GM18526 (cell line): ENCODE data around the gene HSPB1.
A peak's percentile ranks its signal among the peaks of the same experiment; 100 is the strongest.

Source experiments
- POLR2A ChIP-seq: IDR thresholded peaks from 3 replicates; pipeline ENCODE4 v1.6.1; 2011; ENCODE audit not compliant: insufficient read length; ENCODE audit errors: extremely low read depth

HSPB1 gene

DNA sequence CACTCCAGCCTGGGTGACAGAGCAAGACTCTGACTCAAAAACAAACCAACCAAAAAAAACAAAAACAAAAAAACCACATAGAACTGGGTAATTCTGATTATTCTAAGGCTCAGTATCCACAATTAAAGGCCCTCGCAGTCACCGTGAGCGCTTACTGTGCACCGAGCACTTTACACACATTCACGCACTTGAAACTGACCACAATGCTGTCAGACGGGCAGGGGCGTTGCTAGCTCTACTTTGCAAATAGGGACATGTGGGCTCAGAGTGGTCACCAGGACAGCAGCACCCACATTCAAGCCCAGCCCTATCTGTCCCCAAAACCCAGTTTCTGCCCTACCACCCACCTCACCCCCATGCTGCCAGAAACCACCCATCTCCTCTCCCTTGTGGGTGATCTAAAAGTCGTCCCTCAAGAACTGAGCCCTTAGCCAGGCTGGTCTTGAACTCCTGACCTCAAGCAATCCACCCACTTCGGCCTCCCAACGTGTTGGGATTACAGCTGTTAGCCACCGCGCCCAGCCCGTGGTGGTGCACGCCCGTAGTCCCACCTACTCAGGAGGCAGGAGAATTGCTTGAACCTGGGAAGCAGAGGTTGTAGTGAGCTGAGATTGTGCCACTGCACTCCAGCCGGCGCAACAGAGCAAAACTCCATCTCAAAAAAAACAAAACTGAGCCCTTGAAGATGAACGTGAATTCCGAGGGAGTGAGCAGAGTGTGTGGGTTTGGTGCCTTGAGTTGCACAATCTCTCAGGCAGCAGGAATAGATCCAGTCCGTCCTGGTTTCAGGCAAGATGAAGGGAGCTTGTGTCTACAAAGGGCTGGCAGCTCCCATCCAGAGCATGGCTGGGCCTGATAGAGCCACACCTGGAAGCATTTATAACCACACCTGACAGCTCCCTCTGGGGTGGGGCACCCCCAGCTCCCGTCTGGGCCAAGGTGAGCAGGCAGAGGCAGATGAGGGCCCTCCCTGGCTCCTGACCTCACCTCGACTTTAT lies 5.4 kb upstream of the HSPB1 start:
- no peak for TF ChIP-seq POLR2A

DNA sequence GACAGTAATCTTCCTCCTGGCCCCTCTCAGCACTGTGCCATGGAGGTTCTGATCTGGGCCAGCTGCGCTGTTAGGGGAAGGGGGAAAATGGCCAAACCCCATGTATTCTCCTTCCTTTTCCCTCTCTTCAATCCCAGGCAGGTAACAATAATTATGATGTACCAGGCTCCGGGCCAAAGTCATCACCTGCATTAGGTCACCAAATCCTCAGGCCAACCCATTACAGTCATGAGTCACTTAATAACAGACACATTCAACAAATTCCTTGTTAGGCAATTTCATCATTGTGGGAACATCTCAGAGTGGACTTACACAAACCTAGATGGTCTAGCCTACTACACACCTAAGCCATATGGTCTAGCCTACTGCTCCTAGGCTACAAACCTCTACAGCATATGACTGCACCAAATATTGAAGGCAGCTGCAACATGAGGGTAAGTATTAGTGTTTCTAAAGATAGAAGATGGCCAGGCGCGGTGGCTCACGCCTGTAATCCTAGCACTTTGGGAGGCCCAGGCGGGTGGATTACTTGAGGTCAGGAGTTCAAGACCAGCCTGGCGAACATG lies 2.2 kb upstream of the HSPB1 start:
- no peak for TF ChIP-seq POLR2A

DNA sequence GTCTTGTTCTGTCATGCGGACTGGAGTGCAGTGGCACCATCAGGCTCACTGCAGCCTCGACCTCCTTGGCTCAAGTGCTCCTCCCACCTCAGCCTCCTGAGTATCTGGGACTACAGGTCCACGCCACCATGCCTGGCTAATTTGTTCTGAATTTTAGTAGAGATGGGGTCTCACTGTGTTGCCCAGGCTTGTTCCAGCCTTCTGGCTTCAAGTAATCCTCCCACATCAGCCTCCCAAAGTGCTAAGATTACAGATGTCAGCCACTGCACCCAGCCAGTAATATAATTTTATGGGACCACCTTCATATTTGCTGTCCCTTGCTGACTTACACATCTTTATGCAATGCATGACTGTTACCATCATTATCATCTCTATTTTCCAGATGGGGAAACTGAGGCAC lies 1.5 kb upstream of the HSPB1 start:
- TF ChIP-seq POLR2A, result no peak

DNA sequence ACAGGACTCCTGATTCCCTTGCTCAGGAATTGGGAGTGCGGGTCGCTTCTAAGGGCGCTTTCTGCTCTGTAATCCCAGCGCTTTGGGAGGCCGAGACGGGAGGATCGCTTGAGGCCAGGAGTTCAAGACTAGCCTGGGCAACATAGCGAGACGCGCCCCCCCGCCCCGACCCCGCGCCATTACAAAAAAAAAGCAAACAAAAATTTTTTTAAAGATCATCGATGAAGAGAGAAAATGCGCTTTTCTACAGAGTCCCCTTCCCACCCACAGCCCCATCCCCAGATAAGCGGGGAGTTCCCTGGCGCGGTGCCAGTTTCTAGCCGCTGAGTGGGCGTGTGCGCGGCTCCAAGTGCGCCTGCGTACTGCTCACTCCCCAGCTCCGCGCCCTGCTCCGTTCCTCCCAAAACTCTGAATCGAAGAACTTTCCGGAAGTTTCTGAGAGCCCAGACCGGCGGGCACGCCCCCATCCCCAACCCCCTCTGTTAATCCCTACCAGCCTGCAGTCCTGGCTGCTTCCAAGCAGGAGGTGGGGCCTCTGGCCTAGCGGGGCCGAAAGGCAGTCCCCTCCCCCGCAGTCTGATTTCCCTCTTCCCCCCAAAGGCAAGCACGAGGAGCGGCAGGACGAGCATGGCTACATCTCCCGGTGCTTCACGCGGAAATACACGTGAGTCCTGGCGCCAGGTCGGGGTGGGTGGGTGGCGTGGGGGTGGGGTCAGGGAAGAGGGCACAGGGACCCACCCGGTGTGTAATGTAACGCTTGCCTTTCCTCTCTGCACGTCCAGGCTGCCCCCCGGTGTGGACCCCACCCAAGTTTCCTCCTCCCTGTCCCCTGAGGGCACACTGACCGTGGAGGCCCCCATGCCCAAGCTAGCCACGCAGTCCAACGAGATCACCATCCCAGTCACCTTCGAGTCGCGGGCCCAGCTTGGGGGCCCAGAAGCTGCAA lies 1.0 kb downstream of the HSPB1 start:
- TF ChIP-seq POLR2A, result peak; percentile 20

DNA sequence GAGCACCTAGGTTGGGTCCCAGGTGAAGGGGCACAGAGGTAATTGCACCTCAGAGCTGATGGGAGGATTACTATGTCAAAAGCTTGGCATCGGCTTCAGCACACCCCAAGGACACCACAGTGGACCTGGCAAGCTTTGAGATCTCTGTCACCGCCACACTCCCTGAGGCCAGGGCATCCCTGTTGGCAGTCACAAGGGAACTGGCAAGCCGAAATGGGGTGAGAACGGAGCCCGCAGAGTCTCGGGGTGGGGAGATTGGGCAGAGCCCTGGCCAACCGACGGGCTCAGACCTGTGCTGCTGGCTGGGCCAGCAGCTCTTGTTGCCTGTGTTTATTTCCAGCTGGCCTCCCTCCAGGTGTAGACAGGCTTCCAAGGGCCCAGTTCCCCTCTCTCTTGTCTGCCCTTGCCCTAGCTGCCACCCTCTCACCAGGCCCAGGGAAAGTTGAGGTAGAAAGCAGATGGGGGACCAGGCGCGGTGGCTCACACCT lies 2.5 kb downstream of the HSPB1 start:
- TF ChIP-seq POLR2A, result no peak

DNA sequence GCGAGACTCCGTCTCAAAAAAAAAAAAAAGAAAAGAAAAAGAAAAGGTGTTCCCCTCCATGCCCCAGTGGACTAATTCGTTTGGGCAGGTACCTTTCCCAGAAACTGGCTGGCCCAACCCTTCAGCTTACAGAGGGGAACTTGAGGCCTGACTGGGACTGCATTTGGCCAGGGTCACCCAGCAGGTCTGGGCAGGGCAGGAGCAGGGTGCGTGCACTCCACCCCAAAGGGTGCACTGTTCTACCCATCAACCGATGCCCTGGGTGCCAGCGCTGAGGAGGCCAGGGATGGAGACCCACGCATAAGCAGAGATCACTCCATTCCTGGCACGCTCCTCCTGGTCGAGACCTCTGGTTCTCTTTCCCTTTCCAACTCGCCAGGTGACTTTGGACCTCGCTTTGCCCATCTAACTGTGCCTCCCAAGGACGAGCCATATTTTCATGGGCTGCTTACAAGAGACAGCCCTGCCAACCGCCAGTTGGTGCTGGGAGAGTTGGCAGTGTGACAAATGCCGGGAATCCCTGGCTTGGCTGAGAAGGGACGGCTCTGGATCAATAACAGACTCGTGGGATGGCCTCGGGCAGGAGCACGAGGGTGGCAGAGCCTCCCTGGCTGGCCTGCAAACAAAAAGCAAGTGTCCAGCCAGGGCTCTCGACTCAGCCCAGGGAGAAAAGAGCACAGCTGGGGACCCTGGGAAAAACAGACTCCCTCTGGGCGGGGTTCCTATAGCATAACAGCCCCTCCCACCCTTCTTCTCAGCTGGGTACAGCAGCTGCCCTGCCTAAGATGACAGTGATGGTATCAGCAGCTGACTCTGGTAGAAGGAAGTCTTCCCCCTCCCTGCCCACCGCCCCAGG lies 7.9 kb downstream of the HSPB1 start:
- TF ChIP-seq POLR2A, result no peak

DNA sequence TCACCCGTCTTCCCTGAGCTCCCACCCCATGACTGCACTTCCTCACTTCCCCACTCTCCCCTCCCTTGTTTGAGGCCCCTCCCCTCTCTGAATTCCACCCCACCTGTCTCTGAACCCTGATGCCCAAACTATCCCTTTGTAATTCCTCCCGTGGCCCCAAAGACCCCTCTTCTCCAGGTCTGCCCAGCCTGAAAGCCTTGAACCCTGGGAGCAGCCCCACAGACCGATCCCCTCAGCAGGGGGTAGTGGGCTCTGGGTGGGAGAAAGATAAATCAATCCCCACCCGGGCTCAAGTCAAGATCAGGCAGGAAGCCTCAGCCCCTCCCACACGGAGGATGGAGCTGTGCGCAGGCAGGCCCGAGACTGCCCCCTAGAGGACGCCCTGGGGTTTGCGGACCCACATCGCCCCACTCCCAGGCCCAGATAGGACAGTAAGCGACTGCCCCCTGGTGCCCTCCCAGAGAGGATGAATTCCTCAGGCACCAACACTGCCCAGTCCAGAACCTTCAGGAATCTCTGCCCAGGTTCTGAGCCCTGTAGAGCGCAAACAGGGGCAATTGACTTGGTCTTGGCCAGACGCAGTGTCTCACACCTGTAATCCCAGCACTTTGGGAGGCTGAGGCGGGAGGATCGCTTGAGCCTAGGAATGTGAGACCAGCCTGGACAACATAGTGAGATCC lies 11.7 kb downstream of the HSPB1 start:
- TF ChIP-seq POLR2A, result no peak

DNA sequence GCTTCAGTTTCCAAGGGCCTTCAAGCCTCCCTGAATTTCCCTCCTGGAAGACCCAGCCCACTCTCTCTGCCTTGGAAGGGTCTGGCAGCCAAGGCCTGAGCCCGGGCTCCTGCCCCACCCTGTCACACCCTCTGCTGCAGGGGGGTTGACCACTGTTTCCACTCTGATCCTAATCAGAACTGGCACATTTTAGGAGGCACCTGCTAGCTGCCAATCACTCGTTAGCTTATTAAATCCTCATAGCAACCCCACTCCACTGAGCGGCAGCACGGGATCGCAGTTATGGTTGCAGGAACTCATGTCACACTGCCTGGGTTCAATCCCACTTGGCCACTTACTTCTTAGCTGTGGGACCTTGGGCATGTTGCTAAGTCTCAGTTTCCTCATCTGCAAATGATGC lies 12.9 kb downstream of the HSPB1 start:
- no peak for TF ChIP-seq POLR2A

DNA sequence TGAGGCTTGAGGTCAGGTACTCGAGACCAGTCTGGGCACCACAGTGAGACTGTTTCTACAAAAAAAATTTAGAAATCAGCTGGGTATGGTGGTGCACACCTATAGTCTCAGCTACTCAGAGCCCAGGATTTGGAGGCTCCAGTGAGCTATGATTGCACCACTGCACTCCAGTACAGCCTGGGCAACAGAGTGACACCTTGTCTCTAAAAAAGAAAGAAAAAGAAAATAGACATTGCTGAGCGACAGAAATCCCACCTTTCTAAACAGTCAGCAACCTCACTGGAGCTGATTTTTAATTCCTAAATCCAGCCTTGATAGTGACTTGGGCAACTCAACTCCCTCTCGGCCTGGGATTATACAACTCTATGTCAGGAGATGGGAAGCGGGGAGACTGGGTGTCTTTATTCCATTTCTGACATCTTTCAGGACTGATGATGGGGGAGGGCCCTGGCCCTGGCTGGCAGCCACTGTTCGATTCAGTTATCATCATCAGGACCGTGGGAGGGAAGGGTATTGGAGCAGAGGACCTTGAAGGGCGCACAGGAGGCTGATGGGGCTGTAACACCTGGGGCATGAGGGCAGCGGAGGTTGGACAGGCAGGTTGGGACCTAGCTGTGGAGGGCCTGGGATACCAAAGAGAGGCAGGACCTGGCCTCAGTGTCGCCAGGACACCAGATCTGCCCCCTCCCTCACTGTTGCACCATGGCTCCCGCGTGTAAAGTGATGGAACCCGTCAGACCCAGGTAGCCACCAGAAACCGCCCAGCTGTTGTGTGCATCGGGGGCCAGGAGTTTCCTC lies 14.7 kb downstream of the HSPB1 start:
- TF ChIP-seq POLR2A, result no peak

DNA sequence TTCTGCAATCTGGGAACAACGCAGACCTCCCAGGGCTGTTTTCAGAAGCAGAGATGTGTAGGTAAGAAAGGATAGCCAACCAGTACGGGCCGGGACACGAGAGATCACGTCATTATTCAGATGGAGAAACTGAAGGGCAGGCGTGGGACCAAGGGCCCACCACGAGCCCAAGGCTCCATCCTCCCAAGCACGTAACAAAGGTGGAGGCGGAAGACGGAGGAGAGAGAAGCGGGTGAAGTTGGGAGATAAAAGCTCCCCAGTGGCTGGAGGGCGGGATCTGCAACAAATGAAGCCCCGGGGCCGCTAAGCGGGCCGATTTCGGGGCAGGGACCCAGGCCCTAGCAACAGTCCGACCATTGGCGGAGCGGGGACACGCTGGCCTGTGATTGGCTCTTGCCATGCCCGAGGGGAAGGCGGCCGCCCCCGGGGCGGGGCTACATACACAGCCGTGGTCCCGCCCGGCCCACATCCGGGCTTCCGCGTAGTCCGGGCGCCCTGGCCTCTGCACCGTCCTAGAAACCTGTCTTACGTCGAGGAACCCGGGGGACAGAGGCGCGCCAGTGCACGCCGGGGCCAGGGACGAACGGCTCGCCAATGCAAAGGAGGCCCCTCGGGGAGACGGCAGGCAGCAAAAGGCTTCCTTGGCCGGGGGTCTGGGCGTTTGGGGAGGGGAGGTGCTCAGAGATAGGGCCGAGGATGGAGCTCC lies 15.5 kb downstream of the HSPB1 start:
- TF ChIP-seq POLR2A, result peak; percentile 68

DNA sequence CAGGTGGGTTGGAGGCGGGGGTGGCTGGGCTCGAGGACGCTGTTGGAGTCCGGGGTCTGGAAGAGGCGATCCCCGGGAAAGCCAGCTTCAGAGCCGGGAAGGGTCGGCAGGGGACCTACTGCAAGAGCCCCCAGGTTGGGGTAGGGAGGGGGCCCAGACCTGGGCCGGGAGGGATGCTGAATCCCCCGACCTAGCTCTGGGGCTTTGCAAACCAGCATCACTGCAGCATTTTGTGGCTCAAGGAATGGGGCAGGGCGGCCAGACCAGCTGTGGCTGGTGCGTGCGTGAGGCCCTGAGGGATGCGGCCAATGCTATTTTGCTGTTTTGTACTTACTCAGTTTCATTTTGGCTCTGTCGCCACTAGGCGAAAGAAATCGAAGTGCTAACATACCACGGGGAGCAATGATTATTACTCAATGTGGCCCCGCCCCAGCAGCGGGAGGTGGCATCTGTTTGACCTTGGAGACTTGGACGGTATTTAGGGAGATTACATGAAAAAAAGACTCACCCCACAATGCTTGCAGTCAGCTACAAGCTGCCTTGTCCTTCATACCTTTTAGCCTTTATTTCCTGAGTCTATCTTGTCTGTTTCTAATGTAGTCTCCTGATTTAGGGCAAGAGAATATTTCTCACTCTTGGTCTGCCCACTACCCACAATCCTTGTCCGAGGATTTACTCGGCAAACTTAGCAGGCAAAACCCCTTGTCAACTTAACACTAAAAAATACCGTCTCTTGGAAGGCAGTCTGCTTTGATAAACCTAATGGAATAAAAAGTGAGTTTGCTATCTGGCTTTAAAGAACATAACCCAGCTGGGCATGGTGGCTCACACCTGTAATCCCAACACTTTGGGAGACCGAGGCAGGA lies 16.2 kb downstream of the HSPB1 start:
- peak; percentile 36 for TF ChIP-seq POLR2A
